Measurements from ENCODE around the gene THOC5.
A peak's percentile ranks its signal among the peaks of the same experiment; 100 is the strongest.

THOC5 gene

GRCh38 chr22:29461263-29461662 lies 92.3 kb downstream of the THOC5 start:
- no peak for DNase-seq
- no peak overlapping the region for H3K4me3 Mint-ChIP-seq
- H3K27me3 Mint-ChIP-seq = peaks cover 3% of the 10 kb centered on the region
- no peaks in the 10 kb centered on the region for H3K4me1 Mint-ChIP-seq
- CTCF ChIA-PET = no interaction called here
- H3K9me3 Mint-ChIP-seq = no peaks in the 10 kb centered on the region
- no peak overlapping the region for H3K27ac Mint-ChIP-seq
- no peaks in the 10 kb centered on the region for H3K36me3 Mint-ChIP-seq

- Mint-ChIP-seq H3K4me3 (no peak overlapping the region), H3K27me3 (no peaks in the 10 kb centered on the region), H3K36me3 (no peaks in the 10 kb centered on the region), H3K27ac (no peak overlapping the region), H3K9me3 (no peaks in the 10 kb centered on the region), H3K4me1 (no peaks in the 10 kb centered on the region)
- CTCF ChIA-PET = no interaction called here
- DNase-seq = no peak
These were observed 93.8 kb downstream of the THOC5 start for GRCh38 chr22:29459773-29460172.

GRCh38 chr22:29458551-29458950 lies 95.0 kb downstream of the THOC5 start:
- no peak for DNase-seq

GRCh38 chr22:29457730-29458129 lies 95.8 kb downstream of the THOC5 start:
- no peak overlapping the region for H3K4me3 Mint-ChIP-seq

More at GRCh38 chr22:29458551-29458950, 95.0 kb downstream of the THOC5 start:
- Mint-ChIP-seq H3K36me3 (no peaks in the 10 kb centered on the region), H3K4me3 (no peak overlapping the region), H3K27ac (no peak overlapping the region), H3K9me3 (no peaks in the 10 kb centered on the region), H3K27me3 (peaks cover 4% of the 10 kb centered on the region), H3K4me1 (no peaks in the 10 kb centered on the region)
- CTCF ChIA-PET = interaction anchor here (0.6 kb wide), 1 partner anchor 11 kb away, joined by 3 read pairs; no protein-coding TSS in a partner anchor

GRCh38 chr22:29456211-29456671 lies 97.3 kb downstream of the THOC5 start:
- H3K4me1 Mint-ChIP-seq = no peaks in the 10 kb centered on the region
- CTCF ChIA-PET = no interaction called here
- H3K4me3 Mint-ChIP-seq = no peak overlapping the region
- H3K27ac Mint-ChIP-seq = no peak overlapping the region
- no peaks in the 10 kb centered on the region for H3K9me3 Mint-ChIP-seq
- no peaks in the 10 kb centered on the region for H3K36me3 Mint-ChIP-seq
- no peak for DNase-seq
- peaks cover 9% of the 10 kb centered on the region for H3K27me3 Mint-ChIP-seq

More at GRCh38 chr22:29457730-29458129, 95.8 kb downstream of the THOC5 start:
- H3K27ac Mint-ChIP-seq = no peak overlapping the region
- DNase-seq = peak; percentile 34
- H3K27me3 Mint-ChIP-seq = peaks cover 4% of the 10 kb centered on the region
- no peaks in the 10 kb centered on the region for H3K9me3 Mint-ChIP-seq
- no peaks in the 10 kb centered on the region for H3K4me1 Mint-ChIP-seq
- CTCF ChIA-PET = no interaction called here
- H3K36me3 Mint-ChIP-seq = no peaks in the 10 kb centered on the region
